GM06990 (cell line): ENCODE data around the gene CHAF1A.

Experiments
- DNase-seq: peaks from one replicate; pipeline ENCODE4 v3.0.0-alpha.2; 2011; ENCODE audit not compliant: insufficient read length; ENCODE audit errors: extremely low read depth
- H3K27me3 ChIP-seq: replicated peaks from 2 replicates; pipeline ENCODE4 v1.6.0; 2011; ENCODE audit warnings: low read length; ENCODE audit not compliant: control insufficient read depth, insufficient read depth
- H3K36me3 ChIP-seq: 2 replicates; pipeline ENCODE4 v1.5.1; 2011; ENCODE audit warnings: low read length; ENCODE audit not compliant: control insufficient read depth, insufficient read depth
- H3K4me3 ChIP-seq: replicated peaks from 2 replicates; pipeline ENCODE4 v1.5.1; 2011; ENCODE audit warnings: low read depth, mild to moderate bottlenecking, control low read depth, low read length
- CTCF ChIP-seq: IDR thresholded peaks from 2 replicates; pipeline ENCODE4 v1.5.1; 2011; ENCODE audit warnings: low read length, control low read depth, mild to moderate bottlenecking, inconsistent platforms; ENCODE audit not compliant: insufficient read depth, poor library complexity, severe bottlenecking

CHAF1A gene

GRCh38 chr19:4429256-4429655 is 26.8 kb downstream of the CHAF1A start:
- Histone ChIP-seq H3K36me3 (peaks cover 27% of the 10 kb centered on the region), H3K27me3 (no peaks in the 10 kb centered on the region), H3K4me3 (no peak overlapping the region)
- DNase-seq = no peak
- no peak for TF ChIP-seq CTCF

- DNase-seq = no peak
- H3K4me3 ChIP-seq = no peak overlapping the region
- H3K36me3 ChIP-seq = peaks cover 29% of the 10 kb centered on the region
- H3K27me3 ChIP-seq = no peaks in the 10 kb centered on the region
- TF ChIP-seq CTCF = no peak
These were observed 27.3 kb downstream of the CHAF1A start for GRCh38 chr19:4429771-4430171.

- TF ChIP-seq CTCF = no peak
- no peak for DNase-seq
These were observed 28.3 kb downstream of the CHAF1A start for GRCh38 chr19:4430760-4431159.

GRCh38 chr19:4431296-4431695 is 28.9 kb downstream of the CHAF1A start:
- Histone ChIP-seq H3K4me3 (no peak overlapping the region), H3K27me3 (no peaks in the 10 kb centered on the region), H3K36me3 (peaks cover 24% of the 10 kb centered on the region)
- no peak for TF ChIP-seq CTCF
- no peak for DNase-seq

More at GRCh38 chr19:4430760-4431159, 28.3 kb downstream of the CHAF1A start:
- Histone ChIP-seq H3K36me3 (peaks cover 24% of the 10 kb centered on the region), H3K4me3 (no peak overlapping the region), H3K27me3 (no peaks in the 10 kb centered on the region)

- Histone ChIP-seq H3K36me3 (peaks cover 27% of the 10 kb centered on the region), H3K4me3 (no peak overlapping the region), H3K27me3 (no peaks in the 10 kb centered on the region)
- DNase-seq = no peak
- no peak for TF ChIP-seq CTCF
These were observed 29.6 kb downstream of the CHAF1A start for GRCh38 chr19:4431808-4432674.
